Rectal smooth muscle tissue (tissue), 1 donor: ENCODE data around the gene CLEC6A.
"Not testable (repeated sequence)": the region's sequence is repeated elsewhere in the genome, so short reads cannot be mapped to it uniquely, and the experiment has no call there.

Experiments
- H3K27ac ChIP-seq: one replicate; pipeline ENCODE4 v1.7.0; 2013; ENCODE audit warnings: low read depth, low read length, inconsistent platforms
- H3K27me3 ChIP-seq: one replicate; pipeline ENCODE4 v1.7.0; 2013; ENCODE audit warnings: low read length; ENCODE audit not compliant: control insufficient read depth, insufficient read depth
- H3K36me3 ChIP-seq: one replicate; pipeline ENCODE4 v1.7.0; 2013; ENCODE audit warnings: low read length; ENCODE audit not compliant: control insufficient read depth, insufficient read depth
- H3K4me1 ChIP-seq: one replicate; pipeline ENCODE4 v1.7.0; 2013; ENCODE audit warnings: low read length; ENCODE audit not compliant: control insufficient read depth, insufficient read depth
- H3K4me3 ChIP-seq: one replicate; pipeline ENCODE4 v1.7.0; 2013; ENCODE audit warnings: low read length
- H3K9ac ChIP-seq: one replicate; pipeline ENCODE4 v1.7.0; 2013; ENCODE audit warnings: low read length

The CLEC6A gene

GRCh38 chr12:8455727-8456360 lies at the start of gene CLEC6A:
TSS of gene CLEC6A (plus strand) at chr12:8455962. CDS start at chr12:8456112, 150 bp downstream.
- Histone ChIP-seq H3K4me1 (no peaks in the 10 kb centered on the region), H3K27me3 (no peaks in the 10 kb centered on the region), H3K9ac (no peak within 1 kb of the TSS), H3K36me3 (no peaks in the 10 kb centered on the region), H3K27ac (no peak within 1 kb of the TSS), H3K4me3 (no peak within 1 kb of the TSS)

- not testable (repeated sequence) for H3K36me3 ChIP-seq, H3K27me3 ChIP-seq, H3K4me1 ChIP-seq, H3K4me3 ChIP-seq, H3K27ac ChIP-seq, H3K9ac ChIP-seq
These were observed 36.2 kb upstream of the CLEC6A start for GRCh38 chr12:8419576-8419975.

- H3K27me3 ChIP-seq, result no peaks in the 10 kb centered on the region
- H3K4me1 ChIP-seq, result no peaks in the 10 kb centered on the region
- no peak overlapping the region for H3K4me3 ChIP-seq
- H3K27ac ChIP-seq, result no peak overlapping the region
- no peak overlapping the region for H3K9ac ChIP-seq
- H3K36me3 ChIP-seq, result no peaks in the 10 kb centered on the region
These were observed 35.3 kb upstream of the CLEC6A start for GRCh38 chr12:8420506-8420905.

- H3K9ac ChIP-seq, H3K36me3 ChIP-seq, H3K27ac ChIP-seq, H3K4me1 ChIP-seq, H3K4me3 ChIP-seq, H3K27me3 ChIP-seq: not testable (repeated sequence)
These were observed 11.1 kb upstream of the CLEC6A start for GRCh38 chr12:8444536-8445278.

- Histone ChIP-seq H3K9ac (no peak overlapping the region), H3K27ac (no peak overlapping the region), H3K36me3 (no peaks in the 10 kb centered on the region), H3K27me3 (no peaks in the 10 kb centered on the region), H3K4me3 (no peak overlapping the region), H3K4me1 (no peaks in the 10 kb centered on the region)
These were observed 10.0 kb upstream of the CLEC6A start for GRCh38 chr12:8445731-8446130.

GRCh38 chr12:8446642-8447547 lies 8.9 kb upstream of the CLEC6A start:
- H3K36me3 ChIP-seq, result no peaks in the 10 kb centered on the region

GRCh38 chr12:8449355-8449859 lies 6.4 kb upstream of the CLEC6A start:
- Histone ChIP-seq H3K9ac (no peak overlapping the region), H3K4me3 (no peak overlapping the region), H3K4me1 (no peaks in the 10 kb centered on the region), H3K27me3 (no peaks in the 10 kb centered on the region), H3K27ac (no peak overlapping the region), H3K36me3 (no peaks in the 10 kb centered on the region)

More at GRCh38 chr12:8446642-8447547, 8.9 kb upstream of the CLEC6A start:
- no peak overlapping the region for H3K27ac ChIP-seq
- no peak overlapping the region for H3K9ac ChIP-seq
- no peaks in the 10 kb centered on the region for H3K27me3 ChIP-seq
- H3K4me1 ChIP-seq, result no peaks in the 10 kb centered on the region
- no peak overlapping the region for H3K4me3 ChIP-seq

- Histone ChIP-seq H3K9ac (no peak overlapping the region), H3K4me1 (no peaks in the 10 kb centered on the region), H3K36me3 (no peaks in the 10 kb centered on the region), H3K4me3 (no peak overlapping the region), H3K27me3 (no peaks in the 10 kb centered on the region), H3K27ac (no peak overlapping the region)
These were observed 3.7 kb upstream of the CLEC6A start for GRCh38 chr12:8452036-8452435.

- Histone ChIP-seq H3K36me3 (no peaks in the 10 kb centered on the region), H3K4me1 (no peaks in the 10 kb centered on the region), H3K27ac (no peak overlapping the region), H3K4me3 (no peak overlapping the region), H3K9ac (no peak overlapping the region), H3K27me3 (no peaks in the 10 kb centered on the region)
These were observed 2.7 kb upstream of the CLEC6A start for GRCh38 chr12:8453021-8453513.

GRCh38 chr12:8453796-8454195 lies 2.0 kb upstream of the CLEC6A start:
- no peaks in the 10 kb centered on the region for H3K27me3 ChIP-seq
- H3K36me3 ChIP-seq, result no peaks in the 10 kb centered on the region
- H3K4me3 ChIP-seq, result no peak overlapping the region
- no peak overlapping the region for H3K9ac ChIP-seq
- H3K4me1 ChIP-seq, result no peaks in the 10 kb centered on the region
- no peak overlapping the region for H3K27ac ChIP-seq

GRCh38 chr12:8455271-8455670 lies 491 bp upstream of the CLEC6A start:
- H3K27me3 ChIP-seq, result no peaks in the 10 kb centered on the region

GRCh38 chr12:8461426-8461825 lies 5.7 kb downstream of the CLEC6A start:
- no peaks in the 10 kb centered on the region for H3K27me3 ChIP-seq
- H3K36me3 ChIP-seq, result no peaks in the 10 kb centered on the region
- H3K9ac ChIP-seq, result no peak overlapping the region
- no peak overlapping the region for H3K27ac ChIP-seq
- no peak overlapping the region for H3K4me3 ChIP-seq
- H3K4me1 ChIP-seq, result no peaks in the 10 kb centered on the region

More at GRCh38 chr12:8455271-8455670, 491 bp upstream of the CLEC6A start:
- Histone ChIP-seq H3K4me3 (no peak overlapping the region), H3K9ac (no peak overlapping the region), H3K4me1 (no peaks in the 10 kb centered on the region), H3K27ac (no peak overlapping the region), H3K36me3 (no peaks in the 10 kb centered on the region)
